HG03469 (cell line): ENCODE data around the gene C1QTNF1.

Experiments used
- ATAC-seq: cut with Tn5 transposase; IDR thresholded peaks from one replicate; pipeline ENCODE4 v1.9.1; 2021; ENCODE audit warnings: mild to moderate bottlenecking, moderate library complexity, moderate number of reproducible peaks; ENCODE audit not compliant: unreplicated experiment

C1QTNF1 gene

GRCh38 chr17:79078476-79079190, 54.7 kb downstream of the C1QTNF1 start:
- ATAC-seq = no peak

- ATAC-seq = no peak
Measured at GRCh38 chr17:79079421-79080200, 55.6 kb downstream of the C1QTNF1 start.

- no peak for ATAC-seq
Measured at GRCh38 chr17:79080349-79080748, 56.4 kb downstream of the C1QTNF1 start.

GRCh38 chr17:79080761-79081290, 56.9 kb downstream of the C1QTNF1 start:
- no peak for ATAC-seq

DNA sequence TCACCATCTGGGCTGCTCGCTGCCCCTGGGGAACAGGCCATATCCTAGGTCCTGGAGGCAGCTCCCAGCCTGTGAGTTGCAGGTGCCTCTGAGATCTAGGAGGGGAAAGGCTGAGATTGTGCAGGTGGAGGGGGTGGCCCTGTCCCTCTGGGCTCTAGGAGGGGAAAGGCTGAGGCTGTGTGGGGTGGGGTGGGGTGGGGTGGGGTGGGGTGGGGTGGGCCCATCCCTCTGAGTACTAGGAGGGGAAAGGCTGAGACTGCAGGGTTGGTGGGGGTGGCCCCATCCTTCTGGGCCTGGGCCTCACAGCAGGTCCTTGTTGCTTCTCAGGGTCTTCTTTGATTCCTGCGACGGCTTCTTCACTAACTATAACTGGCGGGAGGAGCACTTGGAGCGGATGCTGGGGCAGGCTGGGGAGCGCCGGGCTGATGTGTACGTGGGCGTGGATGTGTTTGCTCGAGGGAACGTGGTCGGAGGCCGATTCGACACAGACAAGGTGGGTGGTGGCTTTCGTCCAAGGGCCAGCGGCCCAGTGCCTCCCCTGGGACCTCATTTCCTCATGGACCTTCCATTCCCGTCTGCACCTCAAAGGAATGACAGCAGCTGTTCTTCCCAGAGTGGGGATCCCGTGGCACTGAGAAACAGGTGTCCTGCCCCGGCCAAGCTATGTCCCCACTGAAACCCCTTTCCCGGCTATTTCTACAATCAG, 57.8 kb downstream of the C1QTNF1 start:
- ATAC-seq = no peak

DNA sequence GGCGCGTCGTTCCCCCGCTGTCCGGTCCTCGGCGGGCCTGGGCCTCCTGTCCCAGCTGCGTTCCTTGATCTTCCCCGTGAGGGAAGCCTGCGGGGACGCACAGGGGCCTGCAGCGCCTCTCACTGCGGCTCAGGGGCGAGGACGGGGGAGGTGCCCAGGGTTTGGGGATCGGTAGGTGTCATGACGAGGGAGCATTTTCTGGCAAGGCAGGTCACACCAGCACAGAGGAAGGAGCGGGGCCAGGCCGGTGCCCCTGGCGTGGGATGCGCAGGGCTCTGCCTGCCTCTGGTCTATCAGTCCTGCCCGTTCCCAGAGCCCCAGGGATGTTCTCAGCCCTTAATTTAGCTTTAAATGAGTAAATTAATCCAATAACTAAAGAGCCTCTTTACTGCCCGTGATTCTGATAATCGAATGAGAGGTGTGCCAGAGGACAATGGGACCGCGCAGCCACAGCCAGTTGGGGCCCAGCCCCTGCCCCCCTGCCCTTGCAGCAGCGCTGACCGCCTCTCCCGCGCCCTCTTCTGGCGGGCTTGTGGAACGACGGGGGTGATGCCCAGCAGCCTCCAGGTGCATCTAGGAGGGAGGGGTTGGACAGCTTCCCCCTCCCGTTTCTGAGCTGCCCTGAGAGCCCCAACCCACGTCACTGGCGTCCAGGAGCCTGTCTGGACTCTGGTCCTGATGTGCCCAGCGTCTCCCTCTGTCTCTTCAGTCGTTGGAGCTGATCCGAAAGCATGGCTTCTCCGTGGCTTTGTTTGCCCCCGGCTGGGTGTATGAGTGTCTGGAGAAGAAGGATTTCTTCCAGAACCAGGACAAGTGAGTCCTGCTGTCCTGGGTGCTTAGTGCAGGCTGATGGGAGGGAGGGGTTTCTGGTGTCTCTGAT, 58.6 kb downstream of the C1QTNF1 start:
- no peak for ATAC-seq

- ATAC-seq = no peak
Measured at GRCh38 chr17:79083191-79083971, 59.4 kb downstream of the C1QTNF1 start.

GRCh38 chr17:79084291-79085153, 60.6 kb downstream of the C1QTNF1 start:
- ATAC-seq = no peak

DNA sequence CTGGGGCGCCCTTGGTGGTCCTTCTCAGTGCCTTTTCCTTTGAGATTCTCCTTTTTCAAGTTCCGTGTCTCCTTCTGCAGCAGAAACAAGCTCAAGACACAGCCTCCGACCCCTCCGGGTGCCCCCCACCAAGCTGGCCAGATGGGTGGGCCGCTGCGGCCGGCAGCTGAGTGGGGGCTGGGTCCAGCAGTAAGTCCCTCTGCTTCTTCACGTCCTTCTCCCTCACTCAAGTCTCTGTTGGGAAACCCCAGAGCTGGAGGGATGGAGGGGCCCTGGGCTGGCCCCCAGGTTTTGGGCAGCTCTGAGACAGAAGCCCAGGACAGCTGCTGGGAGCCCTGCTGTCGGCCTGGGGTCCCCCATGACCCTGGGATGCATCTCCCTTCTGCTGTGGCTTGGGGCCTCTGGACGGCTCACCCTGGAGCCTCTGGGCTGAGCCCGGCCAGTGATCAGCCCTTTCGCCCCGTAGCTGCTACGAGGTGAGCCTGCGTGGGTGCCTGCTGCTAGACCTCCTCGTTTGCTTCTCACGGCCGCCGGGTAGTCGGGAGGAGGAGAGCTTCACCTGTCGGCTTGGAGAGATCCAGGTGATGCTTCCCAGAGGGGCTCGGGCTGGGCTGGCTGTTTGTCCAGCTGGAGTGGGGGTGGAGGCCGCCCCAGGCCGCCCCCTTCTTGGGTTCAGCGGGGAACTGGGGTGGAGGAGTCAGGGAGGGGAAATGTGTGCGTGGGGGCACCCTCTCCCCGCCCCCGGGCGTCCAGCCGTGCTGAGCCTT, 61.4 kb downstream of the C1QTNF1 start:
- ATAC-seq = no peak

GRCh38 chr17:79085921-79086551, 62.1 kb downstream of the C1QTNF1 start:
- no peak for ATAC-seq

GRCh38 chr17:79086609-79087427, 62.8 kb downstream of the C1QTNF1 start:
- no peak for ATAC-seq

GRCh38 chr17:79087428-79088143, 63.6 kb downstream of the C1QTNF1 start:
- no peak for ATAC-seq

DNA sequence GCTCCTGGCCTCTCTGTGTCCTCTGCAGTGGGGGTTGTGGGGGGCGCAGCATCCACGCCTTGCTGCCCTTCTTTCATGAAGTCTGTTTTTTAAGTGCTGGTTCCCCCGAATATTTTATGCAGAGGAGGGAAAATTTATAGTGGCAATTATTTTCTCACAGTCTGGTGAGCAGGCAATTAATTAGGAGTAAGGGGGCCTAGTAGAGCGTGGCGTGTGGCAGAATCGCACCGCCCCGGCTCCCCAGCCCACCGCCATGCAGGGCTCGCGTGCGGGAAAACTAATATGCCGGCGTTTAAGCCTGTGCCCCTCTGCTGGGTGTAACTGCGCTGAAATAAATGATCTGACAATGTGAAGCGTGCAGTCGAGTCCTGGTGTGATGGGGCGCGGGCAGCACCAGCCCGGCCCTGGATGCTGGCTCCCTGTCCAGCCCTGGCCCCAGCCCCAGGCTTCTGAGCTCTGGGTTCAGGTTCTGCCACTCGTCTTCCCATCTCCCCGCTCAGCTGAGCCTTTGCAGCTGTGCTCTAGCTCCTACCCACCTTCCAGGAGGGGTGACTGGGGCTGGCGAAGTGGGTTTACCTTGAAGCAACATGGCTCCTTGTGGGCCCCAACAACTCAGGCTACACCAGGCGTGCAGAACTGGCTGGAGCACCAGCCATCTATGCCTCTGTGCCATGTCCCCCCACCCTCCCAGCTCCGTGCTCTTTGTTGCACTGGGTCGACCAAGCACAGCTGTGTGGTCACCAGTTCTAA, 64.5 kb downstream of the C1QTNF1 start:
- no peak for ATAC-seq

GRCh38 chr17:79088997-79089328, 65.0 kb downstream of the C1QTNF1 start:
- ATAC-seq = no peak

GRCh38 chr17:79089720-79090442, 65.9 kb downstream of the C1QTNF1 start:
- ATAC-seq = no peak
